ENCODE results near the gene MAP3K5. TPM values are rescaled to one million over a fixed set of nuclear protein-coding genes. Genes with fewer than 3 reads are reported as not detected.
"Not testable (repeated sequence)": the region's sequence is repeated elsewhere in the genome, so short reads cannot be mapped to it uniquely, and the experiment has no call there.

The MAP3K5 gene
- total and polyA plus RNA-seq, 7 donors = 7.4 to 17.8 (median 9.4) TPM

GRCh38 chr6:136820561-136820960 lies 28.3 kb upstream of the MAP3K5 start:
- Histone ChIP-seq H3K27ac (no peak overlapping the region), H3K9me3 (no peaks in the 10 kb centered on the region), H3K36me3 (no peaks in the 10 kb centered on the region), H3K27me3 (no peaks in the 10 kb centered on the region), H3K4me3 (no peak overlapping the region), H3K4me1 (peaks cover 0 to 13% (median 6%) of the 10 kb centered on the region in 4 donors)
- no peak for DNase-seq
- TF ChIP-seq POLR2A (IDR thresholded peaks at IDR 0.05) (no peak), POLR2AphosphoS5 (IDR thresholded peaks at IDR 0.05) (no peak), EP300 (IDR thresholded peaks at IDR 0.05) (no peak), CTCF (IDR thresholded peaks at IDR 0.05) (no peak)
- intact Hi-C loops (cut with DNase I) = loop anchor here (10.0 kb wide), 1 partner anchor 494 kb away; no protein-coding TSS in a partner anchor
- WGBS, 2 donors = 78 to 85% methylated on average over 2 of the region's 2 CpGs

- Histone ChIP-seq H3K36me3 (no peaks in the 10 kb centered on the region), H3K27me3 (no peaks in the 10 kb centered on the region), H3K4me1 (peaks cover 0 to 4% (median under 1%) of the 10 kb centered on the region in 4 donors), H3K27ac (no peak overlapping the region), H3K4me3 (no peak overlapping the region), H3K9me3 (no peaks in the 10 kb centered on the region)
- TF ChIP-seq POLR2AphosphoS5 (IDR thresholded peaks at IDR 0.05) (no peak), CTCF (IDR thresholded peaks at IDR 0.05) (no peak), EP300 (IDR thresholded peaks at IDR 0.05) (no peak), POLR2A (IDR thresholded peaks at IDR 0.05) (no peak)
- no peak for DNase-seq
- intact Hi-C loops (cut with DNase I) = no loop called here
- 86 to 88% methylated on average over 2 of the region's 2 CpGs for WGBS, 2 donors
These were observed 24.4 kb upstream of the MAP3K5 start for GRCh38 chr6:136816656-136817055.

GRCh38 chr6:136815608-136816007 lies 23.3 kb upstream of the MAP3K5 start:
- H3K27ac ChIP-seq; H3K4me3 ChIP-seq; H3K36me3 ChIP-seq; H3K9me3 ChIP-seq; DNase-seq; intact Hi-C loops (cut with DNase I); H3K27me3 ChIP-seq; H3K4me1 ChIP-seq: not testable (repeated sequence)
- WGBS, 2 donors = 76 to 87% methylated on average over 1 of the region's 1 CpG

GRCh38 chr6:136812174-136812573 lies 19.9 kb upstream of the MAP3K5 start:
- H3K36me3 ChIP-seq = no peaks in the 10 kb centered on the region

GRCh38 chr6:136811272-136811671 lies 19.0 kb upstream of the MAP3K5 start:
- Histone ChIP-seq H3K27ac (no peak overlapping the region), H3K36me3 (no peaks in the 10 kb centered on the region), H3K4me1 (no peaks in the 10 kb centered on the region), H3K9me3 (no peaks in the 10 kb centered on the region), H3K4me3 (no peak overlapping the region), H3K27me3 (no peaks in the 10 kb centered on the region)
- intact Hi-C loops (cut with DNase I) = no loop called here
- no peak for TF ChIP-seq POLR2AphosphoS5 (IDR thresholded peaks at IDR 0.05)
- no peak for TF ChIP-seq EP300 (IDR thresholded peaks at IDR 0.05)
- TF ChIP-seq CTCF (IDR thresholded peaks at IDR 0.05) = no peak
- TF ChIP-seq POLR2A (IDR thresholded peaks at IDR 0.05) = no peak
- no peak for DNase-seq

More at GRCh38 chr6:136812174-136812573, 19.9 kb upstream of the MAP3K5 start:
- Histone ChIP-seq H3K27ac (no peak overlapping the region), H3K9me3 (no peaks in the 10 kb centered on the region), H3K4me1 (no peaks in the 10 kb centered on the region), H3K27me3 (no peaks in the 10 kb centered on the region), H3K4me3 (no peak overlapping the region)
- intact Hi-C loops (cut with DNase I) = no loop called here
- no peak for TF ChIP-seq CTCF (IDR thresholded peaks at IDR 0.05)
- TF ChIP-seq POLR2A (IDR thresholded peaks at IDR 0.05) = no peak
- no peak for TF ChIP-seq POLR2AphosphoS5 (IDR thresholded peaks at IDR 0.05)
- no peak for TF ChIP-seq EP300 (IDR thresholded peaks at IDR 0.05)
- DNase-seq = no peak
- WGBS, 2 donors = 87 to 90% methylated on average over 2 of the region's 2 CpGs

Measured in sigmoid colon (tissue), 7 donors.